Measurements from ENCODE around the gene MRFAP1. TPM values are rescaled to one million over a fixed set of nuclear protein-coding genes. Genes with fewer than 3 reads are reported as not detected.
"Not testable (repeated sequence)": the region's sequence is repeated elsewhere in the genome, so short reads cannot be mapped to it uniquely, and the experiment has no call there.

MRFAP1 gene
- total RNA-seq, 2 donors from 2014 or later, result 102 to 123 TPM

DNA sequence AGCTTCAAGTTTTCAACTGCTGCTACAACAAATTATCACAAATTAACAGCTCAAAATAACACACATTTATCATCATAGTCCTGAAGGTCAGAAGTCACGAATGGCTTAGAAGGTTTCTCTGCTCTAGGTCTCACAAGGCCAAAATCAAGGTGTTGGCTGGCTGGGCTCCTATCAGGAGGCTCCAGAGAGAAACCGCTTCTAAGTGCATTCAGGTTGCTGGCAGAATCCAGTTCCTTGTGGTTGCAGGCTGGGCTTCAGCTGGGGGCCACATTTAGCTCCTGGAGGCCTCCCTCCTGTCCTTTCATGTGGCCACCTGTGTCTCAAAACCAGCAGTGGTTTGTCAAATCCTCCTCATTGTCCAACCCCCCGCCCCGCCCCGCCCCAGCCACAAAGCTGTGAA is 15.4 kb downstream of the MRFAP1 start:
- H3K9me3 Mint-ChIP-seq, result no peaks in the 10 kb centered on the region
- H3K4me1 Mint-ChIP-seq (ENCODE audit: low read depth in 2 of 2), result peaks cover 0 to 11% of the 10 kb centered on the region in 2 donors
- ATAC-seq, result no peak
- H3K4me3 Mint-ChIP-seq, result no peak overlapping the region
- H3K27ac Mint-ChIP-seq, result no peak overlapping the region
- no peaks in the 10 kb centered on the region for H3K36me3 Mint-ChIP-seq
- peaks cover 6 to 10% of the 10 kb centered on the region in 2 donors for H3K27me3 Mint-ChIP-seq
- no peak for DNase-seq (ENCODE audit: low spot score)

DNA sequence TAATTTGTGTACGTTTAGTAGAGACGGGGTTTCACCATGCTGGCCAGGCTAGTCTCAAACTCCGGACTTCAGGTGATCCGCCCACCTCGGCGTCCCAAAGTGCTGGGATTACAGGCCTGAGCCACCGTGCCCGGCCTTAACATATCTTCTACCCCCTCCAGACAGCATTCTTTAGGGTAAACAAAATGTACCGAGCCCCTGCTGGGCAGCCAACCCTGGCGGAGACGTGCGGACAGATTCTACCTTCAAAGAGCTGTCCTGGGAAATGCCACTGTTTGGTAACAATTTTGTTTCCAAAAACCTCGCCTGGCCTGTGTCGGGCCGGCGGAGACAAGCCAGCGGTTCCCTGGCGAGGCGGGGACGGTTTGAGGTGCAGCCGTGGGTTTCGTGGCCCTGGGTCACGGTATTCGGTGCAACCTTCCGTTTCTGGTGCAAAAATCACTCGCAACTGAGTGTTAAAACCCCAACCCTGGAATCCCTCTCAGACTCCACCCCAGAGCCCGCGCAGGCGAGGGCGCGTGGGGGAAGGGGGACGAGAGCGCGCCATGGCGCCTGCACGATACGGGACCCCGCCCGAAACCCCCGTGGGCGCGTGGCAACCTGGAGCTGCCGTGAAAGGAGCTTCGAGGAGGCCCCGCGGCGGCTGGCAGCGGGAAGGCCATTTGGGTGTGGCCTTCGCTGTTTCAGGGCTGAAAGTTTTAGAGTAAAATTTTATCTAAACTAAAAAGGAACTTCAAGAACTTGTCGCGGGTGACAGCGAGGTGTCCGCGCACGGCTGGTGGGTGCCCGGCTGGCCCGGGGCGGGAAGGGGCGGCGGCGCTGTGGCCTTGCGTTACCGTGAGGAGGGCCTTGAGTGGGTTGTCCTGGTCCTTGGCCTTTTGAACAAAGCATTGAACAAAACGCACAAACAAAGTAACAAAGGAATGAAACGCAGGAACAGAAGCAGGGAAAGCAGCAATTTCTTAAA is 17.0 kb downstream of the MRFAP1 start:
- Mint-ChIP-seq H3K9me3 (no peaks in the 10 kb centered on the region), H3K36me3 (no peaks in the 10 kb centered on the region), H3K27me3 (peaks cover 16 to 17% of the 10 kb centered on the region in 2 donors), H3K27ac (no peak overlapping the region), H3K4me1 (ENCODE audit: low read depth in 2 of 2) (peaks cover 0 to 11% of the 10 kb centered on the region in 2 donors), H3K4me3 (peak overlapping the region; percentile 52)
- DNase-seq (ENCODE audit: low spot score), result no peak
- no peak for ATAC-seq

DNA sequence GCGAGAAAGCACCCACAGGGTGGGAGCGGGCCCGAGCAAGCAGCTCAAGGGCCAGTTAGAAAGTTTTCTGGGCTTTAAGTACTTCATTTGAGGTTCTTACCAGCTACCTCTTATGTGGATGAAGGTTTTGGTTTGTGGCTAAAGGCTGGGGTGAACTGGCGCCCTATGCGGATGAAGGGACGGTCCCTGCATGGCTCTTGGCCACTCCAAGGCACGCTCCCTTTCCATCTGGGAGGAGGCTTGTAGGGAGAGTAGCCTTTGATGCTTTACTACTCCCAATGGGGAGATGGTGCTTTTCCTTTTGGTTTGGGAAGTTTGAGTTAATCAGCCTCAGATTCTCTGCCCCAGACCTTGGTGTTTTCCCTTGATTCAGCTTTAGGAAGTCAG is 17.7 kb downstream of the MRFAP1 start:
- Mint-ChIP-seq H3K27ac (no peak overlapping the region), H3K27me3 (peaks cover 17 to 20% of the 10 kb centered on the region in 2 donors), H3K9me3 (no peaks in the 10 kb centered on the region), H3K4me1 (ENCODE audit: low read depth in 2 of 2) (peaks cover 0 to 11% of the 10 kb centered on the region in 2 donors), H3K4me3 (peak overlapping the region; percentile 52), H3K36me3 (no peaks in the 10 kb centered on the region)
- ATAC-seq (no peak), DNase-seq (ENCODE audit: low spot score) (no peak)

DNA sequence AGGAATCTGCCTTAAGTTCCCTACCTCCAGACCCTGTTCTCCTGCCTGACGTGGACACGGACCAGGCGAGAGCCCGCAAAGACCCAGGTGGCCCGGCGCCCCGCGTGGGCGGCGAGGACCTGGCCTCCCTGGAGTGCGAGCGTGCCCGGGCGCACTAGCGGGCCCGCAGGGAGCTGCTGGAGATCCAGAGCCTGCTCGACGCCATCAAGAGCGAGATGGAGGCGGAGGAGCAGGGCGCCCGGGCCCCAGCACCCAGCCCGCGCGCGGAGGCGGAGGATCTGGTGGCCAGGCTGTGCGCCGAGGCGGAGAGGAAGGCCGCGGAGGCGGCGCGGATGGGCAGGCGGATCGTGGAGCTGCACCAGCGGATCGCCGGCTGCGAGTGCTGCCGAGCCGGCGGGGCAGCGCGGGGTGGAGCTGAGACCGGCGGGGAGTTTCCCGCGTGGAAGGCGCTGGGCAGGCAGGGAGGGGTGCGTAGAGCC is 18.2 kb downstream of the MRFAP1 start:
- H3K9me3 Mint-ChIP-seq, result no peaks in the 10 kb centered on the region
- peak; percentile 88 to 96 for ATAC-seq
- H3K36me3 Mint-ChIP-seq, result no peaks in the 10 kb centered on the region
- peaks cover 17 to 20% of the 10 kb centered on the region in 2 donors for H3K27me3 Mint-ChIP-seq
- H3K4me3 Mint-ChIP-seq, result peak overlapping the region; percentile 52
- peaks cover 0 to 11% of the 10 kb centered on the region in 2 donors for H3K4me1 Mint-ChIP-seq (ENCODE audit: low read depth in 2 of 2)
- H3K27ac Mint-ChIP-seq, result no peak overlapping the region
- peak; percentile 84 for DNase-seq (ENCODE audit: low spot score)

DNA sequence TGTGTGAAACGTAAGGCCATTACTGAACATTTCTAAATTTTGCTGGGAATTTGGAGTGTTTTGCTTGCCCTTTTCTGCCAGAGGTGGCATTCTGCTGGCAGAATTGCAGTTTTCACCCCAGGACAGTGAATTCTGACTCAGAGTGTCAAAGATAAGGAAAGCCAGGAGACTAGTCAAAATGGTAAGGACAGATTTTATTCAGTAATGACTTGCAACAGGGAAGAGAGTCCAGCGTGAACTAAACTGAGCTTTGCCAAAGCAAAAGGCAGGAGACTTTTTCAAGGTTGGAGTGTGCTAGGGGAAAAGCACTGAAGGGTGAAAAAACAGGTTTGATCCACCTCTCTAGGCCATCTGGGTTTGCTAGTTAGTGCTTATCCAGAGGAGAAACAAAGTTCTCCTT is 19.4 kb downstream of the MRFAP1 start:
- no peak for DNase-seq (ENCODE audit: low spot score)
- H3K27ac Mint-ChIP-seq, result no peak overlapping the region
- no peaks in the 10 kb centered on the region for H3K36me3 Mint-ChIP-seq
- ATAC-seq, result no peak
- H3K4me3 Mint-ChIP-seq, result no peak overlapping the region
- H3K27me3 Mint-ChIP-seq, result peaks cover 17 to 20% of the 10 kb centered on the region in 2 donors
- H3K9me3 Mint-ChIP-seq, result no peaks in the 10 kb centered on the region
- peaks cover 0 to 11% of the 10 kb centered on the region in 2 donors for H3K4me1 Mint-ChIP-seq (ENCODE audit: low read depth in 2 of 2)

DNA sequence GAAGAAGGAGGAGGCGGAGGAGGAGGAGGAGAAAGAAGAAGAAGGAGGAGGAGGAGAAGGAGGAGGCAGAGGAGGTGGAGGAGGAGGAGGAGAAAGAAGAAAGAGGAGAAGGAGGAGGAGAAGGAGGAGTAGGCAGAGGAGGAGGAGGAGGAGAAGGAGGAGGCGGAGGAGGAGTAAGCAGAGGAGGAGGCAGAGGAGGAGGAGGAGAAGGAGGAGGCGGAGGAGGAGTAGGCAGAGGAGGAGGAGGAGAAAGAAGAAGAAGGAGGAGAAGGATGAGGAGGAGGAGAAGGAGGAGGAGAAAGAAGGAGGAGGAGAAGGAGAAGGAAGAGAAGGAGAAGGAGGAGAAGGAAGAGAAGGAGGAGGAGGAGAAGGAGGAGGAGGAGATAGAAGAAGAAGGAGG is 19.9 kb downstream of the MRFAP1 start:
- DNase-seq (ENCODE audit: low spot score) (no peak), ATAC-seq (no peak)
- peaks cover 0 to 11% of the 10 kb centered on the region in 2 donors for H3K4me1 Mint-ChIP-seq (ENCODE audit: low read depth in 2 of 2)
- peaks cover 17 to 20% of the 10 kb centered on the region in 2 donors for H3K27me3 Mint-ChIP-seq
- no peaks in the 10 kb centered on the region for H3K9me3 Mint-ChIP-seq
- H3K27ac Mint-ChIP-seq, result no peak overlapping the region
- H3K4me3 Mint-ChIP-seq, result no peak overlapping the region
- no peaks in the 10 kb centered on the region for H3K36me3 Mint-ChIP-seq

DNA sequence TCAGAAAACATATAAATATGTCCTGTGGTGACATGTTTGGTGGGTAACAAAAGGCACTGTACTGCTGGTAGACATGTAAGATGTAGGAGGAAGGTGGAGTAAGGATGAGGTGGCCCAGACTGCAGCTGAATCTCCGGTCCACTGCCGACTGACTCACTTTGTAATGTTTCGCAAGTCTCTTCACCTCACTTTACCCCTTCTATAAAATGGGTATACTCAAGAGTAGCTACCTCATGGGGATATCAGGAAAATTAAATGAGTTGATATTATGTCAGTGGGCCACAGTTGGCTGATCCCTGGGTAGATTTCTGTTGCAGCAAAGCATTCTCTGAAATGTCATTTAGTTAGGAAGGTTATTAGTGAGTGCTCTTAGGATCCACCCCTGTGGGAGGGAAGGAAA is 22.1 kb downstream of the MRFAP1 start:
- Mint-ChIP-seq H3K36me3 (no peaks in the 10 kb centered on the region), H3K9me3 (no peaks in the 10 kb centered on the region), H3K27ac (no peak overlapping the region), H3K4me3 (no peak overlapping the region), H3K4me1 (ENCODE audit: low read depth in 2 of 2) (peaks cover 0 to 11% of the 10 kb centered on the region in 2 donors), H3K27me3 (peaks cover 18 to 20% of the 10 kb centered on the region in 2 donors)
- no peak for ATAC-seq
- no peak for DNase-seq (ENCODE audit: low spot score)

DNA sequence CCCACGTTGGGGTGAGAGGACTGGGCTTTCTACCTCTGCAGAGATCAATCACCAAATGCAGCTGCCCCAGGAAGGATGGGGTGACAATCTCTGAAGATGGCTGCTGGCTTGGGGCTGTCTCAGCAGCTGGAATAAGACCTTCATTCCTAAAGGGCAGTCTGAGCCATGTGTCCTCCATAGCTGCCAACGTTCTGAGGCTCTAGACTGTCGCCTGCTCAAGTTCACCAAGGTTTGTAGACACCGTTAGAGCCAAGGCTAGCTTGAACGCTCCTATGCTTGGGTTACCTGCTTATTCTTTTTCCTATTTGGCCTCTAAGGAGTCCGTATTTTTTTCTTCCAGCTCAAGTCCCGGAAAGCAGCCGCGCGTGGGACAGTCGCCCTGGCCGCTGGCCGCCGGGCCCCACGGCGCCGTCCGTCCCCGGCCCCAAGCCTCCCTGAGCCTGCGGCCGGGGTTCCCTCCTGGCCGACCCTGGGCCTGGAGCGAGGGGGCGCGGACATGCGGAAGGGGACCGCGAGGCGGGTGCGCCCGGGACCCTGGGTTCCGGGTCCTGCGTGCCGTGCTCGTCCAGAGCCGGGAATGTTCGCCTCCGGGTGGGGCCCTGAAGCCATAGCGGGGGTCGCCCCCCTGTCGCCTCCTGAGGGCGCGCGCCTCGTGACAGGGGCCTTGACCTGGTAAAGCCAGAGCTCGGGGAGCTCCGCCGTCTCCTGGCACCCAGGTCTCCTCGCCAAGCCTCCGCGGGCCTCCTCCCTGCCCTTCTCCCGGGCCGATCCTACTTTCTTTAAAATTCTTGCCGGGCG is 23.3 kb downstream of the MRFAP1 start:
- peak in 1 of 2 donors; percentile 36 for ATAC-seq
- DNase-seq (ENCODE audit: low spot score), result peak; percentile 26
- H3K4me1 Mint-ChIP-seq (ENCODE audit: low read depth in 2 of 2), result peaks cover 0 to 4% of the 10 kb centered on the region in 2 donors
- H3K9me3 Mint-ChIP-seq, result no peaks in the 10 kb centered on the region
- H3K36me3 Mint-ChIP-seq, result no peaks in the 10 kb centered on the region
- no peak overlapping the region for H3K4me3 Mint-ChIP-seq
- no peak overlapping the region for H3K27ac Mint-ChIP-seq
- H3K27me3 Mint-ChIP-seq, result peaks cover 20 to 23% of the 10 kb centered on the region in 2 donors

DNA sequence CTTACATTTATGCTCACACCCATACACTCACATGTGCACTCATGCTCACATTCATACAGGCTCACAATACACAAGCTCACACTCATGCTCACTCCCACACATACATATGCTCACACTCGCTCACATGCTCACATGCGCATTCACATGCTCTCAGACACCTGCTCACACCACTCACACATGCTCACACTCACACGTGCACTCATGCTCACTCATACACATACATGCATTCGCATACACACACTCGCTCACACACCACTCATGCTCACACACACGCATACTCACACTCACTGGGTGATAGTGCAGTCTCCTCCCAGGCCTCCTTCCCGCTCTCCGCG is 24.8 kb downstream of the MRFAP1 start:
- Mint-ChIP-seq H3K27me3 (peaks cover 14 to 16% of the 10 kb centered on the region in 2 donors), H3K27ac (no peak overlapping the region), H3K4me3 (no peak overlapping the region), H3K36me3 (no peaks in the 10 kb centered on the region), H3K4me1 (ENCODE audit: low read depth in 2 of 2) (no peaks in the 10 kb centered on the region), H3K9me3 (no peaks in the 10 kb centered on the region)
- ATAC-seq, result no peak
- peak; percentile 13 for DNase-seq (ENCODE audit: low spot score)

DNA sequence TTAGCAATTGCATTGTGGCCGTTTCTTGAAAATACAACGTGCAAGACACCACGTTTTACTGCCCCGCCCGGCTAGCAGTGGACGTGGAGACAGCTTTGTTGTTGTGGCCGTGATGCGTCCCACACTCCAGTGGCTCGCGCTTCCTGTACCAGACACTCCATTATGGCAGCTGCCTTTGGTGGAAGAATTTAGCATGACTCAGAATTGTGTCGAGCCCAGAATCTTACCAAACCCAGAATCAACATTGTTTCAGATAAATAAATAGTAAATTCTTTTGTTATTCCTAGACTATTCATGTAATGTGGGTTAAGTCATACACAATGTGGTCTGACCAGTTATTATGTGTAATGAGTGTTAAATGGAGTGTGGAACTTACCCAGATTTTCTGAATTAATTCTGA is 27.9 kb downstream of the MRFAP1 start:
- Mint-ChIP-seq H3K27ac (no peak overlapping the region), H3K9me3 (no peaks in the 10 kb centered on the region), H3K4me3 (no peak overlapping the region), H3K36me3 (no peaks in the 10 kb centered on the region), H3K4me1 (ENCODE audit: low read depth in 2 of 2) (peaks cover 3% of the 10 kb centered on the region in 2 donors), H3K27me3 (peaks cover 0 to 6% of the 10 kb centered on the region in 2 donors)
- ATAC-seq (no peak), DNase-seq (ENCODE audit: low spot score) (no peak)

DNA sequence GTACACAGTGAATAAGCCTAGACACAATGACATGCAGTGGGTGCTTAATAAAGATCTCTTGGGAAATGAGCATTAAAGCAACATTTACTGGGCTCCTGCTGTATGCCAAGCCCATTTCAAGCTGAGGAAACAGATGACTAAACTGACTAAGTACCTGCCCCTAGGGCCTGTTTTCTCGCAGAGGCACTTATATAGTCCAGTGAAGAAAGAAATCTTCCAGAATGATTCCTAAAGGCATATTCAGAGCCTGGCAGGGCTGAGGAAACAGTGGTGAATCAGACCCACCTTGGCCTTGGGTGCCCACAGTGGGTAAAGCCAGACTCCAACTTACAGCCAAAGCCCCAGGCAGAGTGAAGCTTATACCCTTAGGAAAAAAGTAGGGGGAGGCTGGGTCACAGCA is 31.2 kb downstream of the MRFAP1 start:
- H3K27ac Mint-ChIP-seq, result no peak overlapping the region
- H3K9me3 Mint-ChIP-seq, result no peaks in the 10 kb centered on the region
- H3K36me3 Mint-ChIP-seq, result peaks cover 19% of the 10 kb centered on the region
- H3K27me3 Mint-ChIP-seq, result peaks cover 0 to 6% of the 10 kb centered on the region in 2 donors
- DNase-seq (ENCODE audit: low spot score), result no peak
- no peak for ATAC-seq
- H3K4me1 Mint-ChIP-seq (ENCODE audit: low read depth in 2 of 2), result peaks cover 29 to 33% of the 10 kb centered on the region in 2 donors
- no peak overlapping the region for H3K4me3 Mint-ChIP-seq

DNA sequence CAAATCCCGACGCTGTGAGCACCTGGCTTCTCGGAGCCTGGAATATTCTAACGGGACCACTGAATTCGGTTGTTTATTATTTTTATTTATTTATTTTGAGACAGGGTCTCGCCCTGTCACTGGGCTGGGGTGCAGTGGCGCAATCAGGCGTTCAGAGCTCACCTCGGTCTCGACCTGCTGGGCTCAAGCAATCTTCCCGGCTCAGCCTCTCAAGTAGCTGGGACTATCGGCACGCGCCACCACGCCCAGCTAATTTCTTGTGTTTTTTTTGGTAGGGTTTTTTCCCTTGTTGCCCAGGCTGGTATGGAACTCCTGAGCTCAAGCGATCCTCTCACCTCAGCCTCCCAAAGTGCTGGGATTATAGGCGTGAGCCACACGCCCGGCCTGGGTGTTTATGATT is 31.6 kb downstream of the MRFAP1 start:
- Mint-ChIP-seq H3K27ac (no peak overlapping the region), H3K4me1 (ENCODE audit: low read depth in 2 of 2) (peaks cover 34 to 37% of the 10 kb centered on the region in 2 donors), H3K4me3 (no peak overlapping the region), H3K27me3 (peaks cover 0 to 6% of the 10 kb centered on the region in 2 donors), H3K36me3 (peaks cover 22% of the 10 kb centered on the region), H3K9me3 (no peaks in the 10 kb centered on the region)
- ATAC-seq (no peak), DNase-seq (ENCODE audit: low spot score) (no peak)

DNA sequence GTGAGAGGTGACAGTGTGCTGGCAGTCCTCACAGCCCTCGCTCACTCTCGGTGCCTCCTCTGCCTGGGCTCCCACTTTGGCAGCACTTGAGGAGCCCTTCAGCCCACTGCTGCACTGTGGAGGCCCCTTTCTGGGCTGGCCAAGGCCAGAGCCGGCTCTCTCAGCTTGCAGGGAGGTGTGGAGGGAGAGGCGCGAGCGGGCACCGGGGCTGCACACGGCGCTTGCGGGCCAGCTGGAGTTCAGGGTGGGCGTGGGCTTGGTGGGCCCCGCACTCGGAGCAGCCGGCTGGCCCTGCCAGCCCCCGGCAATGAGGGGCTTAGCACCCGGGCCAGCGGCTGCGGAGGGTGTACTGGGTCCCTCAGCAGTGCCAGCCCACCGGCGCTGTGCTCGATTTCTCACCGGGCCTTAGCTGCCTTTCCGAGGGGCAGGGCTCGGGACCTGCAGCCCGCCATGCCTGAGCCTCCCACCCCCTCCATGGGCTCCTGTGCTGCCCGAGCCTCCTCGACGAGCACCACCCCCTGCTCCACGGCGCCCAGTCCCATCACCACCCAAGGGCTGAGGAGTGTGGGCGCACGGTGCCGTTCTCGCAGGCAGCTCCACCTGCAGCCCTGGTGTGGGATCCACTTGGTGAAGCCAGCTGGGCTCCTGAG is 32.2 kb downstream of the MRFAP1 start:
- not testable (repeated sequence) for ATAC-seq; H3K27me3 Mint-ChIP-seq; H3K27ac Mint-ChIP-seq; H3K4me3 Mint-ChIP-seq; H3K9me3 Mint-ChIP-seq; DNase-seq (ENCODE audit: low spot score)
- Mint-ChIP-seq H3K36me3 (peaks cover 22% of the 10 kb centered on the region), H3K4me1 (ENCODE audit: low read depth in 2 of 2) (peaks cover 38 to 40% of the 10 kb centered on the region in 2 donors)
